Lung (tissue), 12 donors: ENCODE data around the gene MIOS. TPM values are rescaled to one million over a fixed set of nuclear protein-coding genes. Genes with fewer than 3 reads are reported as not detected.
A peak's percentile ranks its signal among the peaks of the same experiment; 100 is the strongest.
"Not testable (repeated sequence)": the region's sequence is repeated elsewhere in the genome, so short reads cannot be mapped to it uniquely, and the experiment has no call there.

Experiments used
- ATAC-seq: fragments of 200-7000 bp; cut with Tn5 transposase; one replicate; pipeline ENCODE4 v1.9.1; 2020; ENCODE audit warnings: moderate number of reproducible peaks; ENCODE audit not compliant: insufficient read depth, low FRiP score
- DNase-seq, 3 donors: peaks; one replicate each; pipeline ENCODE4 v3.0.0-alpha.2; 2013 to 2017
- H3K27ac ChIP-seq, 2 donors: one replicate each; pipeline ENCODE4 v1.5.1; 2013; ENCODE audit warnings: mild to moderate bottlenecking in 2 of 2, moderate library complexity in 2 of 2, control low read depth in 1 of 2, inconsistent platforms in 1 of 2, low read depth in 1 of 2, low read length in 1 of 2
- H3K27me3 ChIP-seq, 3 donors: one replicate each; pipeline ENCODE4 v1.5.1; 2013; ENCODE audit warnings: low read length in 2 of 3; ENCODE audit not compliant: control insufficient read depth in 3 of 3, insufficient read depth in 3 of 3
- H3K36me3 ChIP-seq, 4 donors: one replicate each; pipeline ENCODE4 v1.5.1; 2013; ENCODE audit warnings: low read length in 4 of 4, mild to moderate bottlenecking in 1 of 4, moderate library complexity in 1 of 4; ENCODE audit not compliant: control insufficient read depth in 4 of 4, insufficient read depth in 4 of 4
- H3K4me1 ChIP-seq, 5 donors: one replicate each; pipeline ENCODE4 v1.5.1; 2013; ENCODE audit warnings: low read length in 5 of 5, mild to moderate bottlenecking in 2 of 5, moderate library complexity in 1 of 5; ENCODE audit not compliant: control insufficient read depth in 5 of 5, insufficient read depth in 5 of 5
- H3K4me3 ChIP-seq: one replicate; pipeline ENCODE4 v1.5.1; 2013; ENCODE audit warnings: mild to moderate bottlenecking, control low read depth, moderate library complexity
- H3K9ac ChIP-seq, 2 donors: one replicate each; pipeline ENCODE4 v1.5.1; 2013; ENCODE audit warnings: low read length in 2 of 2, control low read depth in 1 of 2; ENCODE audit not compliant: insufficient read depth in 1 of 2
- H3K9me3 ChIP-seq, 4 donors: one replicate each; pipeline ENCODE4 v1.5.1; 2013; ENCODE audit warnings: low read length in 3 of 4, mild to moderate bottlenecking in 1 of 4, moderate library complexity in 1 of 4; ENCODE audit not compliant: control insufficient read depth in 4 of 4, insufficient read depth in 3 of 4
- CTCF ChIP-seq: IDR thresholded peaks from 2 replicates; pipeline ENCODE4 v1.5.1; 2012; ENCODE audit warnings: mild to moderate bottlenecking; ENCODE audit errors: control extremely low read depth, extremely low read depth
- WGBS, 2 donors: extraction: QIAGEN DNeasy Blood & Tissue Kit; methylation state at CpG; one replicate each; pipeline ENCODE4 v1.1.7; 2013; 5-methylcytosine and 5-hydroxymethylcytosine counted together
- polyA plus RNA-seq, 2 donors: library from polyadenylated mRNA; stranded (reverse); fragments of 200-250 nt; gene quantifications; one replicate each; pipeline ENCODE4 v1.2.1, GENCODE V29; 2013
- total RNA-seq, 2 donors: library from RNA; depleted of rRNA in 1 of 2; stranded (reverse); fragments of >200 nt in 1 of 2; gene quantifications; one replicate each; pipeline ENCODE4 v1.2.1, GENCODE V29; 2014 to 2021
- donor health status: control.
- donor health status: control.
- donor health status: Bipolar disorder and iron deficiency.
- donor health status: healthy.
- donor health status: DM: yes; HTN: yes; CAD: no.

MIOS gene
- total and polyA plus RNA-seq, 4 donors = 8.7 to 45.6 (median 24.0) TPM

- TF ChIP-seq CTCF = no peak
- Histone ChIP-seq H3K27me3 (no peaks in the 10 kb centered on the region), H3K9ac (no peak overlapping the region), H3K4me3 (no peak overlapping the region), H3K36me3 (peaks cover 0 to 4% (median 0%) of the 10 kb centered on the region in 4 donors), H3K4me1 (peaks cover 0 to 2% (median 0%) of the 10 kb centered on the region in 5 donors), H3K27ac (no peak overlapping the region), H3K9me3 (no peaks in the 10 kb centered on the region)
- DNase-seq (peak in 2 of 3 donors; percentile 19 to 28), ATAC-seq (no peak)
- 58 to 60% methylated on average over 8 of the region's 8 CpGs for WGBS, 2 donors
Observed at GRCh38 chr7:7554649-7555575, 11.8 kb upstream of the MIOS start.

GRCh38 chr7:7556852-7557251, 9.8 kb upstream of the MIOS start:
- H3K36me3 ChIP-seq = peaks cover 0 to 3% (median 0%) of the 10 kb centered on the region in 4 donors
- no peaks in the 10 kb centered on the region for H3K9me3 ChIP-seq
- peaks cover 0 to 2% (median 0%) of the 10 kb centered on the region in 5 donors for H3K4me1 ChIP-seq
- DNase-seq (no peak), ATAC-seq (no peak)
- H3K27ac ChIP-seq = no peak overlapping the region
- TF ChIP-seq CTCF = no peak
- H3K9ac ChIP-seq = no peak overlapping the region
- 100% methylated on average over 1 of the region's 1 CpG for WGBS, 2 donors
- no peak overlapping the region for H3K4me3 ChIP-seq
- no peaks in the 10 kb centered on the region for H3K27me3 ChIP-seq

GRCh38 chr7:7557252-7557651, 9.4 kb upstream of the MIOS start:
- 94 to 98% methylated on average over 5 of the region's 5 CpGs for WGBS, 2 donors
- TF ChIP-seq CTCF = no peak
- Histone ChIP-seq H3K36me3 (no peaks in the 10 kb centered on the region), H3K4me3 (no peak overlapping the region), H3K4me1 (peaks cover 0 to 2% (median 0%) of the 10 kb centered on the region in 5 donors), H3K9ac (no peak overlapping the region), H3K27me3 (no peaks in the 10 kb centered on the region), H3K9me3 (no peaks in the 10 kb centered on the region), H3K27ac (no peak overlapping the region)
- ATAC-seq (no peak), DNase-seq (no peak)

DNA sequence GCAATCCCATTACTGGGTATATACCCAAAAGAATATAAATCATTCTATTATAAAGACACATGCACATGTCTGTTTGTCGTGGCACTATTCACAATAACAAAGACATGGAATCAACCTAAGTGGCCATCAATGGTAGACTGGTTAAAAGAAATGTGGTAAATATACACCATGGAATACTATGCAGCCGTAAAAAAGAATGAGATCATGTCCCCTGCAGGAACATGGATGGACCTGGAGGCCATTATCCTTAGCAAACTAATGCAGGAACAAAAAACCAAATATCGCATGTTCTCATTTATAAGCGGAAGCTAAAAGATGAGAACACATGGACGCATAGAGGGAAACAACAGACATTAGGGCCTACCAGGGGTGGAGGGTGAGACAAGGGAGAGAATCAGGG, 5.1 kb upstream of the MIOS start:
- not testable (repeated sequence) for H3K9me3 ChIP-seq, H3K27ac ChIP-seq, H3K4me1 ChIP-seq, H3K36me3 ChIP-seq, H3K9ac ChIP-seq, ATAC-seq, DNase-seq, H3K4me3 ChIP-seq, H3K27me3 ChIP-seq
- WGBS, 2 donors = 98 to 99% methylated on average over 5 of the region's 5 CpGs
